HG03457 (cell line): ENCODE results near the gene UQCRQ.

ENCODE experiments used
- ATAC-seq: cut with Tn5 transposase; IDR thresholded peaks from one replicate; pipeline ENCODE4 v1.9.1; 2021; ENCODE audit warnings: moderate number of reproducible peaks; ENCODE audit not compliant: unreplicated experiment

UQCRQ gene

DNA sequence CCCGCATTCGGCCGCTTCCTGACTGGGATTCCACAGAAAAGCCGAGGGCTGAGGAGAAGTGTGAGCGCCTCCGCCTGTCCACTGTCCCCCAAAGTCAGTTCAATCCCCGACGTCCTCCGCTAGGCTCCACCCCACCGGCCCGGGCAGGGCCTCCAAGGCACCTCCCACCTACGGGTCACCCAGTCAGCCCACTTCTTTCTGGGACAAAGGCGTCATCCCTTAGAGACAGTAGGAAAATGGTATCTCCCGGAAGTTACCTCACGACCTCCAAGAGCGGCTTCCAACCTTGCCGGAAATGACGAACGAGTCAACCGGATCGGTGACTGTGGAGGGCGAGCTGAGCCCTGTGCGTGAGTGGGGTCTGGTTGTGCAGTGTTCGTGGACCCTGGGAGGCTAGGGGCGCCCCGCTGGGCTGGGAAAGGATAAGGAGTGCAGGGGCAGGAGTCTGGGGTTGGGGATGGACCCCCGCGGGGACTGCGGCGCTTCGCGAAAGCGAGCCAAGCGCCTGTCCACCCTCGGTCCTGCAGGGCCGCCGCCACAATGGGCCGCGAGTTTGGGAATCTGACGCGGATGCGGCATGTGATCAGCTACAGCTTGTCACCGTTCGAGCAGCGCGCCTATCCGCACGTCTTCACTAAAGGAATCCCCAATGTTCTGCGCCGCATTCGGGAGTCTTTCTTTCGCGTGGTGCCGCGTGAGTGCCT is at the start of gene UQCRQ, which contains the start of gene GDF9:
TSS of gene UQCRQ (plus strand) at position 301 of the 704 bp plus-strand sequence. CDS start at position 541, 240 bp downstream.
TSS of gene GDF9 (minus strand) at position 128 of the 704 bp plus-strand sequence. CDS start 1,936 bp downstream, outside the sequence.
- peak; percentile 99 for ATAC-seq

DNA sequence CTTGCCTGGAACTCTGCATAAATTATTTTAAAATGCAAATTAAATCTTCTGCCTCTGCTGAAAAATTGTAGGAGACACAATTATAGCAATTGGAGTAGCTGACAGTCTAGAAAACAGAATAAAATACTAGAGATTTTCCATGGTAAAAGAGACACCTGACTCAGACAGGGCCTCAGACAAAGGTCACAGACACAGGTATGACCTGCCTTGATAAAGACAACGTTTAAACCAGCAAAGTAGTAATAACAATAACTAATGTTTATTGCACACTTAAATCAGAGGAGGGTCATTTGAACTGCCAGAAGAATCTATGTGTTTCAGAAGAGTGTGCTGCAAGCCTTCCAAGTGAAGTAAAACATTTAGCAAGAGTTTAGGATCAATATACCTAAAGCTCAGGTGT is 49.4 kb upstream of the UQCRQ start:
- no peak for ATAC-seq

DNA sequence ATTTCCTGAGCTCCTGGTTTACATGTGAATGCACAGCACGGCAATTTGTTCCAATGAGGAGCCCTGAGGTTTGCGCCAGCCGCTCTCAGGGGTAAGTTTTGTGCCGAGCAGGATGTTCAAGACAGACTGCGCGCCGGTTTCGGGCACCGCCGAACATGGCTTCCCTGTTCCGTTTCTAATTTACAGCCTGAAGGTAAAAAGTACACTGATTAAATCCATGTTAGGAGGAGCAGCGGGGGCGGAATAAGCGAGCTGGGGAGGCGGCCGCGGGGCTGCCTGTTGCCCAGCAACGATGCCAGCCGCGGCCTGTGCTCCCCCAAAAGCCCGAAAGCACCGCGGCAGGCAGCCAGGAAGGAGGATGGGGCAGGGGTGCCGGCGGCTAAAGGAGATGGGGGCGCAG is 47.0 kb upstream of the UQCRQ start:
- no peak for ATAC-seq

DNA sequence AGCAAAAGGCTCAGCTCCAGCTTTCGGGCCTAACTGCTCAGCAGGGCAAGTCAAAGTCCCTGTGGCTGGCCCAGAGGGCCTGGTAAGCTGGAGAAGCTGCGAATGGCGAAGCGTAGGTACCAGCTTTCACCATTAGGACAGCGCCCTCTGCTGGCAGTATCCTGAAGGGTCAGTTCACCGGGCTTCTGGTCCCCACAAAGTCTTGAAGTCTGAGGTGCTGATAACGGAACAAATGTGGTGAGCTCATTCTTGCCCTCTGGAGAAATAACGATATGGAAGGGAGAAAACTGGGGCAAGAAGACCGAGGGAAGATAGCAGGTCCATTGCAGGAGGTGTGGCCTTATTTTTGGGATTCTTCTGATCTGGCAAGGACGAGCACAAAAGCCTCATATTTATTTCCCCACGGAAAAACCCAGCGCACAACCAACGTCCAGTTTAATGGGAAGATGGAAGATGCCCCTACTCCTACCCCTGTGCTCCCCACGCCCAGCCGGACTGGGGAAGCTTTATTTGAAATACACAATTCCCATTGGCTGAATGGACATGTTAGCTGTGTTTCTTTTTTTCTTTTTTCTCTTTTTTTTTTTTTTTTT is 46.2 kb upstream of the UQCRQ start:
- peak; percentile 53 for ATAC-seq

DNA sequence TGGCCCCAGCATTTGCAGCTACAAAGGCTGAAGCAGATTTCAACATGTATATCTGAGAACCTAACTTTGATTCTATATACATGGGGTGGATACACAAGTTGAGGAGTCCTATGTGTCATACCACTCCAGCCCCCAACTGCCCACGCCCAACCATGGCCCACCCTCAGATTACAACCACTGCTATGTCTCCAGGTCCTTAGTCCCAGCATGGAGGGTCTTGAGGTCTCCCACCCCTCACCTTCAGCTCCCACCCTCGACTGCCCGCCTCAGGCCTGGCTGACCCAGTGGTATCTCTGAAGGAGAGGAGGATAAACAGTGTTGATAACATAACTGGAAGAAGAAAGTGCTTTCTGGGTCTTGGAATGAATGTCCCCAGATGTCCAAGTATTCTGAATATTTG is 45.1 kb upstream of the UQCRQ start:
- no peak for ATAC-seq

DNA sequence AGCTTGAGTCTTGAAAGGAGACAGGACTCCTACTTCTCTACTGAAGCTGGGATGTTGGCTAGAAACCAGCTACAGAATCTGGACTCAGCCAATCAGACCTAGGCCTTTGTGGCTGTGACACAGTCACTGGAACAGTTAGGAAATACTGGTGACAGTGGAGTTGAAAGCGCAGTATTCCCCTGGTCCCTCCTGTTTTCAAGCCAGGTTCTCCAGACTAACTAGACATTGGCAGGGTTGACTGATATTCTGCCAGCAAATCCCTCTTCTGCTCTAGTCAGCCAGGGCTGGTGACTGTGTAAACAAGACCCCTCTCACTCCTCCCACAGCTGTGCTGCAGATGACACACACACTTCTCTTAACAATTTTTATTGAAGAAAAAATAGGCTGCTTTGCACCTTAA is 44.7 kb upstream of the UQCRQ start:
- no peak for ATAC-seq

DNA sequence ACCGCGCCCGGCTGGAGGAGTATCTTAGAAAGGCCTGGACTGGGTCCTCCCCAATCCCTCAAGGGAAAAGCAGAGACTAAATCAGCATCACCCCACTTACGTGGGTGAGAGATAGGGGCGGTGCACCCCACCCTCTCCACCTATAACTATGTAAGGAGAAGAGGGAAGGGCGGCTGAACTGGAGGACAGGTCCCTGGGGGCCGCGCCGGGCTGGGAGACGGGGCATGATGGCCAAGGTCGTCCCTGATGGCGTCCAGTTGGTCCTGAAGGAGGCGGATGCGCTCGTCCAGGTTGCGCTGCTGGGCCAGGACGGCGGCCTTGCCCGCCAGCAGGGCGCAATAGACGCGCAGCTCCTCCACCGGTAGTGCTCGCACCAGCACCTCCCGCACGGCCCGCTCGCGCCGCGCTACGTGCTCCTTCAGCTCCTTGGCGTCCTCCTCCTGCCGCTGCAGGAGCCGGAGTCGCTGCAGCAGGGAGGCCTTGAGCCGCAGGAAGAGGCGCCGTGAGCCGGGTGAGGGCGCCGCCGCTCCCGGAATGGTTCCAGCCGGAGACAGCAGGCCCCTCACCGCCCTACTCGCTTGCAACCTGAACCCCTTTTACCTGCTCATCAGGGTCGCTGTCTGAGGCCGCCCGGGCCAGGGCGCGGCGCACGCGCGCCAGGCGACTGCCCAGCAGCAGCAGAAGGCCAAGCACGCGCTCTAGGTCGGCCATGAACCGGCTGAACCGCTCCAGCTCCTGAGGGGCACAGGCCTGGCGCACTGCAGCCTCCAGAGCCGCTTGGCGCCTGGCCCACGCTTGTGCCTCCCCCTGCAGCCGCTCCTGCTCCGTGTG is 43.6 kb upstream of the UQCRQ start:
- no peak for ATAC-seq

DNA sequence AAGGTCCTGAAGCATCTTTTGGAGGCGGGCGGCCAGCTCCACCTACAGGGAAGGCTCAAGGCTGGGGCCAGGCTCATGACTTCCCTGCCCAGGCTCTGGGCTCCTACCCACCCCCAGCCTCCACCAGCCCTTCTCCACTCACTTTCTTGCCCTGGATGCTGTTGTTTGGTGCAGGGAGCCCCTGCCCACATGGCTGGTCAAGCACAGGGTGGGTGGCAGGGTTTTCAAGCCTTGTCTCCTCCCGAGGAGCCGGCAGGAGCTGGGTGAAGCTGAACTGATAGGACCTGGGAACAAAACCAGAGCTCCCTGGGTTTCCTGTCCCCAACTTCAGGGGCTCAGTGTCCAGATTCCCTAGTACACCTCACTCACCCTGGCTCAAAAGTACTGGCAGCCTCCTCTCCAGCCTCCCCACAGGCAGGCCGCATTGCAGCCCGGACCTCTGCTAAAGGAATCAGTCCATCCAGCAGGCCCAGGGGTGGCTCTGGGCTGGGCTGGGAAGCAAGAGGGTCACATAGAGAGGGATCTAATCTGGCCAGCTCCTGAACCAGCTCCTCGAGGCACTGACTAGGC is 42.9 kb upstream of the UQCRQ start:
- no peak for ATAC-seq

DNA sequence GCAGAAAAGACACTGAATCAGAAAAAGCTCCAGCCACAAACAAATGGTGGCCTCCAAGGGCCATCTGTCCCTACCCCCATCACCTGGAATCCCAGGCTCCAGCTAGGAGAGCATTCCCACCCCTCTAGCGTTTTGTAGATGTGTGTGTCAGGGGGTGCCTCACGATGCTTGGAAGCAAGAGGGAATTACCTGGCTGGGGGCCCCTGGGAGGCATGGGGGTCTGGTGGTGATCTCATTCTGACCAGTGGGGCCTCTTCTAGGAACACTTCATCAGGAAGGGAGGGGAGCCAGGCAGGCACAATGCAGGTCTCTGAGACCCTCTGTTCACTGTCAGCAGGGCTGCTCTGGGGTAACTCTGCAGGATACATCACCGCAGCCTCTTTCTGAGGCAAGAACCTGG is 42.0 kb upstream of the UQCRQ start:
- no peak for ATAC-seq

DNA sequence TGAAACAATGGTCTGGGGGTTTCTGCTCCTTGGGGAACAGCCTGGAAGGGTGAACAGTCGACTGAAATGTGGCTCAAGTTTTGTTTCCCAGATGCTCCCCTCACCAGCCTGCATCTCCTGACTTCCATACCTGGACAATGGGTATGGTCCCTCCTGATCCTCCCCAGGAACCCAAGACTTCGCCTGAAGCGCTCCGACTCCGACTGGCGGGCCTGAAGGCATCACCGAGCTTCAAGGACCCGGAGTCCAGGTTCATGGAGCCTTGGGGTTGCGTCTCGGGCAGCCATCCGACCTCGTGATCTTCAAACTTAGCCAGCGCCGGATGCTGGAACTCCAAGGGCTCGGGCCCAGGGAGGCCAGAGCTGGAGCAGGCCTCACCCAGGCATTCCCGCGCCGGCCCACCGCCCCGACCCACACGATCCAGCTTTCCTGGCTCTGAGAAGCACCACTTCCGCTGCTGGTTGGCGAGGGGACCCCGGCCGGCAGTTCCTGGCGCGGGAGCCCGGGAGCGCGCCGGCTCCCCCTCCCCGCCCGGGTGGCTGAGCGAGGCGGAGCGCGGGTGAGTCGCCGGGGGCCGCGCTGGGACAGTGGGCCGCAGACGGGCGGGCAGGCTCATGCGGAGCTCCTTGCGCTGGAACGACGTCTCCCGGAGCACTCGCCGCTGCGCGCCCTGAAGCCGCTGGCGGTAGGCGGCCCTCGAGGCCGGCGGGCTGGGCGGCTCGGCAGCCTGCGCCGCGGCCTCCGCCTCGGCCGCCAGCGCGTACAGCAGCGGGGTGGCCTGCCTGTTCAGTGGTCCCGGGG is 41.2 kb upstream of the UQCRQ start:
- no peak for ATAC-seq

DNA sequence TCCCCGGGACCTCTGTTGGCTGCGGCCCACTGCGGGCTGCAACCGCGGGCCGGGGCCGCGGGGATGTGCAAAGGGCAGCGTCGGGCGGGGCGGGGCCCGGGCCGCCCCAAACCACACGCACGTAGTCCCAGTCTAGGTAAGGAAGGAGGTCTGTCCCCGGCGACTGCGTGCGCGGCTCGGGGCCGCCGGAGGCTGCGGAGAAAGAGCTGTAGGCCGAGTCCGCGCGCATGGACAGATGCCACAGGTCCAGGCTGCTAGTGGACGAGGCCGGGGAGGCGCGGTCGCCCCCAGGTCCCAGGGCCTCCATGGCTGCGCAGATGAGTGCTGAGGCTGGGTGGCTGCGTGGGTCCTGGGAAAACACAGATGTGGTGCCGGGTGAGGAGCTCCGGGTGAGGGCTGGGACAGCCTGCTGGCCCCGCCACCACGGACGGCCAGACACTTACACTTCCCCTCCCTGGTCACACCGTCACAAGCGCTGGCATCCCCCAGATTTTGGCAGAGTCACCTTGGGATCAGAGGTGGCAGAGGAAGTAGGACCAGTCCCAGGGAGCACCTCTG is 40.5 kb upstream of the UQCRQ start:
- ATAC-seq: no peak

DNA sequence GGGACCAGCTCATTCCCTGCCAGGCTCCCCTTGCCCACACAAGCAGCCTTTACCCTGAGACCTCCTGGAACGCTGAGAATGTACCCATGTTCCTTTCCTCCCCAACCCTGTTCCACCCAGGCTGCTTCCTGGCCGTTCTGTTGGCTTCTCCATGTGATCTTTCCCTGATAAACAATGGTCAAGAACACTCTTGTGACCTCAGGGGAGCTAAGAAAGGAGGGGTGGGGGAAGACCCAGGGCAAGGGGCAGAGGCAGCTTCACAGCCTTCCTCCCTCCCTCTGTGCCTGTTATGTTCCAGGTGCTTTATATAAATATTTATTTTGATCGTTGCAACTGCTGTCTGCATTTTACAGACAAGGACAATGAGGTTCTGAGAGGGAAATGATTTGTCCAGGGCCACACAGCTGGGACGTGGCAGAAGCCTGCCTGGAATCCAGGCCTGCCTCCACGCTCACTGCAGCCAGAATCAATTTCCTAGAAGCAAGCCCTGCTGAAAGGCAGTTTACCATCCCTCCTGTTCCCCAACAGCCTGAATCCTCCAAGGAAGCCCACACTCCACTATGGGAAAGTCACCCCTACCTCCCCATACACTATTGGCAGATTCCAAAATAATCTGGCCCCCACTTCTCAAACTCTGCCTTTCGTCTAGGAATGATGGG is 39.9 kb upstream of the UQCRQ start:
- ATAC-seq: no peak

DNA sequence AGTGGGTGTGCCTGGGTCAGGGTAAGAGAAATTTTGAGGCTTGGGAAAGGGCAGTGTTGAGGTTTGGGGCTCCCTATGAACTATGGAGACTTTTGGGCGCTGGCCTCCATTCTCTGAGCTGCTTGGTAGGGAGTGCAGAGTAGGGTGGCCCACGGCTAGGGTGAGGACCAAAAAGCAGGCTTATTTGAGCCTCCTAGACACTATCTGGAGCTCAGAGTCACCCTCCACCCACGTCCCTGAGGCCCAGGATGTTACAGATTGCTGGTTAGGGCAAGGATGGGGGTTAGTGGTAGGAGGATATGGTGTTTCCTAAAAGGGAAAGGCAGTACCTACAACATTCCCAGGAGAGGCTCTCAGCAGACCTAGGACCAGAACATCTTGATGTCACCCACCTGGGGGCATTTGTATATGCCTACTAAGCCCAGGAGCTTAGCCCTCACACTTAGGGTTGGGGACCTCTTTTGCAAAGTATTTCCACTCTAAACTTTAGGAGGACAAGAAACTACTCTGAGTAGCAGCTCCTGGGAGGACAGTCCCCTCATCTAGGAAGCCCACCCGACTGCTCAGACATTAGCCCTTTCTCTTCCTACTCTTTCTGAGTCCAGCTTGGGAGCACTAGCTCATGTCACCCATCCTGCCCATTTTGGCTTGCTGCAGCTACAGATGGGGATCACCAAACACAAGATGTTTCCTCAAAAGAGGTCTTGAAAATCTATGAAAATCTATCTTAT is 38.3 kb upstream of the UQCRQ start:
- no peak for ATAC-seq

DNA sequence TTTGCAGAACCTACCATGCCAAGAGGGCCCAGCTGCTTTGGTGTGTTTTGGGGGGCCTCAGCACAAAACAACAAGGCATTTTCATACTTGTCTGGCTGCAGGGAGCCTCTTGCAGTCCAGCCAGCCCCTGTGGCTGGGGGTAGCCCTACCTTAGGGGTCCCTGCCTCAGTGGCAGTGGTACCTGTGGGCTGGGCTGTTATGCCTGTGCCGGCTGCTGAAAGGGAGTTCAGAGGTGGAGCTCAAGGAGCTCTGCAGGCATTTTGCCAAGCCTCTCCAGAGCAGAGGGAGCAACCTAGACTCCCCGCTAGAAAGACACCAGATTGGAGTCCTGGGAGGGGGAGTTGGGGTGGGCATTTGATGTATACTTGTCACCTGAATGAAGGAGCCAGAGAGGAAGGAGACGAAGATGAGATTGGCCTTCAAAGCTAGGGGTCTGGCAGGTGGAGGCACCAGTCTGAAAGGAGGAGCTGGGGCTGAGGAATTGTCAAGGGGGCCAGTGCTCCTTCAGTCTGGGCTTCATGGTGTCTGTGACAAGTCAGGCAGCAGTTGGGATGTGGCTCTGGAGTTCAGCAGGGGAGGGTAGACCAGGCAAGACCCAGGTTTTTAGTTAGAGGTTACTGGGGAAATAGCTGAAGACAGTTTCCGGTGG is 37.5 kb upstream of the UQCRQ start:
- no peak for ATAC-seq

DNA sequence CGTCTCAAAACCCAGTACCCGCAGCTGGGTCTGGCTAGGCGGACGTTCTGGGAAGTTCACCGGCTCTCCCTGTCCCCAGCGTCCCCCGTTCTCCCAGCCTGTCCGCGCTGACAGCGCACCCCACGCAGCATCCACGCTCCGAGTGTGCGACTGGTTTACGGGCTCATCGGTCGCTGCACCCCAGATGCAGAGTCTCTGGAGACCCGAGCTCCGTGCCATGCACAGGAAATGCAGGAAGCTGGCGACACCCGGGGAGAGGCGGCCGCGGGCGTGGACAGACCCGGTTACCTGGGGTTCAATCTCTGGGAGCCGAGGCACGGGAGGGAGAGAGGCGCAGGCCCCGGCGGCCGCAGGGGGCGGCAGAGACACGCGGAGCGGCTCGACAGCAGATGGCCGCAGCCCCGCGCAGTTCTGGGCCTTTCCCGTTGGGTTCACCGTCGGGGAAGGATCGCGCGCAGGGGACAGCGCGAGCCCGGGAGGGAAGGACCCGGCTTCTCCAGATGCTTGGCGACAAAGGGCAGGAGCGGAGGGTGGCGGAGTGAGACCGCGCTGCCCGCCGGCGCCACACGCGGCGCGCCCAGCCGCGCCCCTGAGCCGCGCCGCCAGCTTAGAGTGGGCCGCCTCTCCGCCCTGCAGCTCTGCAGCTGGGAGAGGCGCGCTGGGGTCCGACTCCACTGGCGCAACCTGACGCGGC is 36.6 kb upstream of the UQCRQ start:
- ATAC-seq: peak; percentile 60

DNA sequence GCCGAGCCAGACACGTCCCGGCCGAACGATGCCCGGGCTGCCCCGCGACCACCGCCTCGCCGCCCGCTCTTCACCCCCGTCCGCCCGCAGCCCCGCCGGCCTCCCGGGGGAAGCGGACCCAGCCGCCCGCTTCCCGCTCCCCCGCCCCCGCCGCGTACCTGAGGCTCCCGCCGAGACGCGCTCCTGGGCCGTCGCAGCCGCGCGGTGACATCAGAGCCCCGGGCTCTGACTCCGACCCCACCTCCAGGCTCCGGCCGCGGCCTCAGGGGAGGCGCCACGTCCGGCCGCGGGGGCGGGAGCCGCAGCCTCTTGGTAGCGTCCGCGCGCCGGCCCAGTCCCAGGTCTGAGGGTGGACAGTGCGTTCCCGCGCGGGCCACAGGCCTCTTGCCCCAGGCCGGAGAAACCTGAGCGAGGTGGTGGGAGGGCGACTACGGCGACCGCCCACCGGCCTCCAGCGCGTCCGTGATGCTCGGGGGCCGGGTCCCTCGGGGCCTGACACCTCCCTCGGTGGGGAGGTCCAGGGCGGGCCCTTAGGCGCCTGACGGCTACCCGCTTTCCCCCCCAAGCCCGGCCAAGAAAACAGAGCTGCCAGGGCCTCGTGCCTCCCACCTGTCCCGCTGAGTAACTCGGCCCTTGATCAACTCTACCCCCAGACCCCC is 35.9 kb upstream of the UQCRQ start, which contains the start of gene SHROOM1:
TSS of gene SHROOM1 (minus strand) at position 212 of the 659 bp plus-strand sequence. CDS start 4,507 bp downstream, outside the sequence.
- ATAC-seq: peak; percentile 62

DNA sequence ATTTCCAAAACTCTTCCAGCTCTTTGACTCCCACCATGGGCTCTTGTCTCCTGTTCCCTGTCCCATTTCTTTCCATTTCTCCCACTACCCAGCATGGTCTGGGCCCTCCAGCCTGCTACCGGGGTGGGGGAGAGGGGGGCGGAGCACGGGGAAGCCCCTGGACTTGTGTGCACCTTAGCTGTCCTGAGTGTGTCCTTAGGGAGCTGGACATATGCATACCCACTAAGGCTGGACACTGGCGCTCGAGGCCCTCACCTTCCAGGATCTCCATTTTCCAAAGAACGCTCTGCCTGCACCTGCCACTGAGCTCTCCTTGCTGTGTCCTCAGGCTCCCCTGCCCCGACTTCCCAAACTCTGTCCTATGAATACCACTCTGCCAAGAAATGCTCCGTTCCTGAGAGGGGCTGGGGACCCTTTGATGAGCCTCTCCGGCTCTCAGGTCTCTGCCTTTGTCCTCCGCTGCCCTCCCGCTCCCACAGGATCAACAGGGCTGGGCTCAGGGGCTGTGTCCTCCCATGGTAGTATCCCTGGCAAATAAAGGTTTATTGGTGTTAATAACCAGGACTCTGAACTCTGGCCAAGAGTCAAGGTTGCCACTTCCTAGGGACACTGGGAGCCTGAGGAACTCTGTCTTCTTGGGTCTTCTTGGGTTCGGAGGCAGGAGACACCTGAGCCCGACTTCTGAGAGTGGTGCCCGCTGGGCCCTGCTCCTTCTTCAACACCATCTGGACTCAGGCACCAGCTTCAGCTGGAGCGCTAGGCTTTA is 35.2 kb upstream of the UQCRQ start:
- no peak for ATAC-seq
